HCT116 (cell line): Measurements from ENCODE around the gene DOK6.

Experiments
- CTCF ChIP-seq, 3 experiments: fragments of 200-600 bp in 1 of 3; sonication (generic) in 1 of 3; IDR thresholded peaks in 2 of 3; conservative IDR thresholded peaks in 1 of 3; 2 replicates each; pipeline ENCODE4 v1.5.1; 2012 to 2017; ENCODE audit warnings: low read depth in 2 of 3, low read length in 2 of 3, antibody characterized with exemption in 1 of 3, borderline replicate concordance in 1 of 3, control low read depth in 1 of 3, mild to moderate bottlenecking in 1 of 3, mixed read lengths in 1 of 3, mixed run types in 1 of 3, moderate library complexity in 1 of 3; ENCODE audit not compliant: insufficient read depth in 1 of 3
- POLR2A ChIP-seq: IDR thresholded peaks from 2 replicates; pipeline ENCODE4 v1.7.0; 2011; ENCODE audit warnings: borderline replicate concordance; ENCODE audit not compliant: insufficient read depth, insufficient read length; ENCODE audit errors: extremely low read depth

DNA sequence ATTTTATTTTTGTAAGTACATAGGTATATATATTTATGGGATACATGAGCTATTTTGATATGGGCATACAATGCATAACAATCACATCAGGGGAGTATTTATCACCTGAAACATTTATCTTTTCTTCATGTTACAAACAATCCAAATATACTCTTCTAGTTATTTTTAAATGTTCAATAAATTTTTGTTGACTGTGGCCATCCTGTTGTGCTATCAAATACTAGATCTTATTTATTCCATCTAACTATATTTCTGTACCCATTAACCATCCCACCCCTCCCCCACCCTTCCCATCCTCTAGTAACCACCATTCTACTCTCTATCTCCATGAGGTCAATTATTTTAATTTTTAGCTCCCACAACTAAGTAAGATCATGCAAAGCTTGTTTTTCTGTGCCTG lies 390.0 kb downstream of the DOK6 start:
- TF ChIP-seq CTCF (IDR thresholded peaks at IDR 0.05 in 2 of 3, conservative IDR thresholded peaks at IDR 0.05 in 1 of 3; ENCODE audit: borderline replicate concordance in 1 of 3, insufficient read depth in 1 of 3, low read depth in 2 of 3, low read length in 2 of 3) (no peak), POLR2A (no peak)
